ENCODE data around the gene GGN. TPM values are rescaled to one million over a fixed set of nuclear protein-coding genes. Genes with fewer than 3 reads are reported as not detected.
"Not testable (repeated sequence)": the region's sequence is repeated elsewhere in the genome, so short reads cannot be mapped to it uniquely, and the experiment has no call there.

Gene GGN
- total RNA-seq = 0.31 TPM

GRCh38 chr19:38387550-38388348, at the start of gene GGN:
GGN (minus strand) TSS chr19:38388034; CDS start chr19:38387261, 773 bp downstream.
- intact Hi-C loops (cut with DNase I) = no loop called here
- DNase-seq (ENCODE audit: low spot score) (peak; percentile 91), ATAC-seq (peak; percentile 81)

GRCh38 chr19:38437295-38437694, 49.5 kb upstream of the GGN start:
- ATAC-seq (no peak), DNase-seq (ENCODE audit: low spot score) (no peak)
- intact Hi-C loops (cut with DNase I) = no loop called here

GRCh38 chr19:38434549-38435051, 46.8 kb upstream of the GGN start:
- intact Hi-C loops (cut with DNase I) = no loop called here
- peak; percentile 76 for ATAC-seq
- no peak for DNase-seq (ENCODE audit: low spot score)

- DNase-seq (ENCODE audit: low spot score) (peak; percentile 74), ATAC-seq (peak; percentile 77)
- intact Hi-C loops (cut with DNase I) = no loop called here
These were observed 45.5 kb upstream of the GGN start, which contains the start of gene RYR1 for GRCh38 chr19:38433268-38433733. RYR1 (plus strand) TSS chr19:38433691; CDS start chr19:38433830, 139 bp downstream.

GRCh38 chr19:38430931-38431330, 43.1 kb upstream of the GGN start:
- DNase-seq (ENCODE audit: low spot score) (no peak), ATAC-seq (no peak)
- intact Hi-C loops (cut with DNase I) = no loop called here

- ATAC-seq (no peak), DNase-seq (ENCODE audit: low spot score) (no peak)
- intact Hi-C loops (cut with DNase I) = no loop called here
These were observed 42.0 kb upstream of the GGN start for GRCh38 chr19:38429811-38430156.

GRCh38 chr19:38429055-38429810, 41.4 kb upstream of the GGN start:
- intact Hi-C loops (cut with DNase I) = no loop called here
- no peak for DNase-seq (ENCODE audit: low spot score)
- no peak for ATAC-seq

- ATAC-seq; DNase-seq (ENCODE audit: low spot score); intact Hi-C loops (cut with DNase I): not testable (repeated sequence)
These were observed 39.3 kb upstream of the GGN start for GRCh38 chr19:38427035-38427677.

GRCh38 chr19:38425810-38426466, 38.1 kb upstream of the GGN start, which contains the start of gene RASGRP4:
RASGRP4 (minus strand) TSS chr19:38426219; CDS start chr19:38426091, 128 bp downstream.
- intact Hi-C loops (cut with DNase I) = no loop called here
- ATAC-seq = peak; percentile 57
- DNase-seq (ENCODE audit: low spot score) = no peak

GRCh38 chr19:38425222-38425809, 37.5 kb upstream of the GGN start:
- intact Hi-C loops (cut with DNase I) = no loop called here
- ATAC-seq (no peak), DNase-seq (ENCODE audit: low spot score) (no peak)

GRCh38 chr19:38424272-38424671, 36.4 kb upstream of the GGN start:
- no peak for ATAC-seq
- intact Hi-C loops (cut with DNase I) = no loop called here
- DNase-seq (ENCODE audit: low spot score) = no peak

- ATAC-seq (no peak), DNase-seq (ENCODE audit: low spot score) (no peak)
- intact Hi-C loops (cut with DNase I) = no loop called here
These were observed 34.6 kb upstream of the GGN start for GRCh38 chr19:38422438-38422837.

GRCh38 chr19:38421856-38422255, 34.0 kb upstream of the GGN start:
- DNase-seq (ENCODE audit: low spot score) = no peak
- ATAC-seq = no peak
- intact Hi-C loops (cut with DNase I) = no loop called here

GRCh38 chr19:38420935-38421334, 33.1 kb upstream of the GGN start:
- no peak for ATAC-seq
- intact Hi-C loops (cut with DNase I) = no loop called here
- no peak for DNase-seq (ENCODE audit: low spot score)

GRCh38 chr19:38417544-38418506, 30.0 kb upstream of the GGN start:
- peak; percentile 72 for ATAC-seq
- DNase-seq (ENCODE audit: low spot score) = peak; percentile 72
- intact Hi-C loops (cut with DNase I) = loop anchor here (10.0 kb wide), 1 partner anchor 107 kb away; no protein-coding TSS in a partner anchor

GRCh38 chr19:38417146-38417543, 29.3 kb upstream of the GGN start:
- intact Hi-C loops (cut with DNase I) = loop anchor here (10.0 kb wide), 1 partner anchor 108 kb away; no protein-coding TSS in a partner anchor
- no peak for DNase-seq (ENCODE audit: low spot score)
- ATAC-seq = no peak

GRCh38 chr19:38413416-38413815, 25.6 kb upstream of the GGN start:
- DNase-seq (ENCODE audit: low spot score) (no peak), ATAC-seq (no peak)
- intact Hi-C loops (cut with DNase I) = loop anchor here (10.0 kb wide), 1 partner anchor 111 kb away; no protein-coding TSS in a partner anchor

Data from sciatic nerve (tissue), 2 donors.